Kidney epithelial cell (primary cell): Measurements from ENCODE around the gene CARD19. TPM values are rescaled to one million over a fixed set of nuclear protein-coding genes. Genes with fewer than 3 reads are reported as not detected.

ENCODE experiments used
- DNase-seq: peaks from one replicate; pipeline ENCODE4 v3.0.0-alpha.2; 2010; ENCODE audit warnings: low read depth
- H3K27me3 ChIP-seq: 2 replicates; pipeline ENCODE4 v1.6.0; 2011; ENCODE audit warnings: low read length; ENCODE audit not compliant: control insufficient read depth, insufficient read depth
- H3K36me3 ChIP-seq: 2 replicates; pipeline ENCODE4 v1.5.1; 2011; ENCODE audit warnings: low read length; ENCODE audit not compliant: control insufficient read depth, insufficient read depth
- H3K4me3 ChIP-seq: 2 replicates; pipeline ENCODE4 v1.5.1; 2011; ENCODE audit warnings: low read depth, mild to moderate bottlenecking, control low read depth, low read length
- total RNA-seq: library from RNA; depleted of rRNA; stranded (reverse); fragments of >200 nt; gene quantifications from 2 replicates; pipeline ENCODE4 v1.2.3, GENCODE V29; 2015
- TF ChIP-seq, protein P1 (sequence below): IDR thresholded peaks from 2 replicates; pipeline ENCODE4 v1.5.1; 2011; ENCODE audit warnings: mild to moderate bottlenecking, moderate library complexity, low read length, control low read depth, inconsistent platforms; ENCODE audit not compliant: insufficient read depth, poor library complexity, severe bottlenecking

The CARD19 gene
- total RNA-seq, 1 donor from 2014 or later: 32.6 TPM

DNA sequence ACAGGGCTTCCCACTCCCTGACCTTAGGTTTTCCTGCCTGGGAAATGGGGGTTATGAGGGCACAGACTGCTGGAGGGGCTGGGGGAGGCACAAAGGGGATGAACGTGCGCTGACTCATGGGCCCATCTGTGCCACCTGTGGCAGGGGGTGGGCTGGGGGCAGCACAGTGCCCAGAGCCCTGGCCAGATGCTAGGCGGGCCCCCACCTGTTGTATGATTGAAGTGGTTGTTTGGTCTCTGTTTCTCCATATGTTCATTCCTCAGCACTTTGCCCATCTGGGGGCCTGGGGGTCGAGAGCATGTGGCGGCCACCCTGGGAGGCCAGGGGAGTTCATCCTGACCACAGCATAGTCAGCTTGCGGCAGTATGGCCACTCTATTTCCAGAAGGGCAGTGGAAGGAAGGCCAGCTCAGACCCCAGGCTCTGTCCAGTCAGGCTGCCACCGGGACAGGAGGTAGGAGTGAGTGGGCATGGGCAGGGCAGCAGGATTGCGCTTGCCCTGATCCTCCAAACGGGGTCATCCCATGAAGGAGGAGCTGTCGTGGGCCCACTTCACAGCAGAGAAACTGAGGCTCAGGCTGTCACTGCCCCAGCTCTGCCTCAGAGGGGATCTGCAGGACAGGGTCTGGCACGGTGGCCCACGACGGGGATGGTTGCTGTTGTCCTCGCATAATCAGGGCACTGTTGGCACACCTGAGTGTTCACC, 38.9 kb downstream of the CARD19 start:
- TF ChIP-seq, protein P1, sequence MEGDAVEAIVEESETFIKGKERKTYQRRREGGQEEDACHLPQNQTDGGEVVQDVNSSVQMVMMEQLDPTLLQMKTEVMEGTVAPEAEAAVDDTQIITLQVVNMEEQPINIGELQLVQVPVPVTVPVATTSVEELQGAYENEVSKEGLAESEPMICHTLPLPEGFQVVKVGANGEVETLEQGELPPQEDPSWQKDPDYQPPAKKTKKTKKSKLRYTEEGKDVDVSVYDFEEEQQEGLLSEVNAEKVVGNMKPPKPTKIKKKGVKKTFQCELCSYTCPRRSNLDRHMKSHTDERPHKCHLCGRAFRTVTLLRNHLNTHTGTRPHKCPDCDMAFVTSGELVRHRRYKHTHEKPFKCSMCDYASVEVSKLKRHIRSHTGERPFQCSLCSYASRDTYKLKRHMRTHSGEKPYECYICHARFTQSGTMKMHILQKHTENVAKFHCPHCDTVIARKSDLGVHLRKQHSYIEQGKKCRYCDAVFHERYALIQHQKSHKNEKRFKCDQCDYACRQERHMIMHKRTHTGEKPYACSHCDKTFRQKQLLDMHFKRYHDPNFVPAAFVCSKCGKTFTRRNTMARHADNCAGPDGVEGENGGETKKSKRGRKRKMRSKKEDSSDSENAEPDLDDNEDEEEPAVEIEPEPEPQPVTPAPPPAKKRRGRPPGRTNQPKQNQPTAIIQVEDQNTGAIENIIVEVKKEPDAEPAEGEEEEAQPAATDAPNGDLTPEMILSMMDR: no peak
- peak overlapping the region; percentile 78 for H3K4me3 ChIP-seq
- H3K27me3 ChIP-seq: no peaks in the 10 kb centered on the region
- H3K36me3 ChIP-seq: no peaks in the 10 kb centered on the region
- no peak for DNase-seq

DNA sequence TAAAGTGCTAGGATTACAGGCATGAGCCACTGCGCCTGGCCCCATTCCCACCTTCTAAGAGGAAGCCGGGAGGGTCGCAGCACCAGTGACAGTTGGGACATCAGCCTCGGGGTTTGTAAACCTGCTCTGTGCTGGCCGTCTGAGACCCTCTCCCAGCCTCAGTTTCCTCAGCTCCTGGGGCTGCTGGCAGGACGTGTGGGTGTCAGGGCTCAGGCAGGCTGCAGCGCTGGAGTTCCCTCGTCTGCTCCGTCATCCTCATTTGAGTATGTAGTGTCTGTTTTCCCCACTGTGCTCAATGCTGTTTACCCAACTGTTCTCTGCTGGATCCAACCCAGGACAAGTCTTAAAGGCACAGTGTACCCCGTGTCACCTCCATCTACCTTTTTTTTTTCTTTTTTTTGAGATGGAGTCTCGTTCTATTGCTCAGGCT, 40.0 kb downstream of the CARD19 start:
- TF ChIP-seq, protein P1: no peak
- H3K4me3 ChIP-seq: no peak overlapping the region
- DNase-seq: no peak
- no peaks in the 10 kb centered on the region for H3K36me3 ChIP-seq
- H3K27me3 ChIP-seq: no peaks in the 10 kb centered on the region

DNA sequence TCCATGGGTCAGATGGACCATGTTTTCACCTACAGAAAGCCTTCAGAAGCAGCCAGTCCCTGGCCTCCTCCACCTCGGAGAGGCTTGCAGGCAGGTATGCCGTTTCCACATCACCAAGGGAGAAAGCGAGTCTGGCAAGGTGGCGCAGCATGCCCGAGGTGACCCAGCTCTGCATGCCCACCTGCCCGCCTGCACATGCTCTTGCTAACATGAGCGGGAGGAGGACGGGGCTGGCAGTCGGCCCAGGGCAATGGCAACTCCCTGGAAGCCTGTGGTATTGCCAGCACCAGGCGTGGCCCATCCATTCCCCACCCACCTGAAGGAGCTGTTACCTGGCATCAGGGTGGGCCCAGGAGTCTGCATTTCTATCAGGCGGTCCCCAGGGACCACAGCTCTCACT, 41.3 kb downstream of the CARD19 start:
- DNase-seq: no peak
- H3K4me3 ChIP-seq: no peak overlapping the region
- TF ChIP-seq, protein P1: no peak
- H3K36me3 ChIP-seq: no peaks in the 10 kb centered on the region
- no peaks in the 10 kb centered on the region for H3K27me3 ChIP-seq

DNA sequence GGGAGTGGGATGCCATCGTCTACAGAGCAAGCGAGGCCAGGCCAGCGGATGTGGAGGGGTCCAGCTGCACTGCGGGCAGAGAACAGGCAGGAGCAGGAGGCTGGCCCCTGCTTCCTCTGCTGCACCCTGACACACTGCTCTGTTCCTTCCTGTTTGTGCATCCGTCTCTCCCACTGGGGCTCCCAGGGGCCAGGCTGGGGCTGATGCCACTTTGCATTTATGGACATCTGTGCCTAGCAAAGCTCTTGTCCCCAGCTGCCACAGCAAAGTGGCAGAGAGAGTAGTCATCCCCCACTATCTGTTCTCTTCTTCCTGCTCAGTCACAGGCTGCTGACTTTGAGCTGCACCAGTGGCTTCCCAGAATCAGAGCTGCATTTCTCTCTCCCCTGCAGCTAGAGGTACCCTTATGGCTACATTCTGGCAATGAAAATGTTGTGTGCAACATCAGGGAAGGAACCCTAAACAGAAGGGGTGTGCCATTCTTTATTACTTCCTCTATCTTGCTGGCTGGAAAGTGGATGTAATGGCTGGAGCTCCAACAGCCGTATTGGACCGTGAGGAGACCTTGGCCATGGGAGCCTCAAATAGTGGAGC, 42.3 kb downstream of the CARD19 start:
- Histone ChIP-seq H3K27me3 (no peaks in the 10 kb centered on the region), H3K36me3 (no peaks in the 10 kb centered on the region), H3K4me3 (no peak overlapping the region)
- no peak for DNase-seq
- TF ChIP-seq, protein P1: no peak

DNA sequence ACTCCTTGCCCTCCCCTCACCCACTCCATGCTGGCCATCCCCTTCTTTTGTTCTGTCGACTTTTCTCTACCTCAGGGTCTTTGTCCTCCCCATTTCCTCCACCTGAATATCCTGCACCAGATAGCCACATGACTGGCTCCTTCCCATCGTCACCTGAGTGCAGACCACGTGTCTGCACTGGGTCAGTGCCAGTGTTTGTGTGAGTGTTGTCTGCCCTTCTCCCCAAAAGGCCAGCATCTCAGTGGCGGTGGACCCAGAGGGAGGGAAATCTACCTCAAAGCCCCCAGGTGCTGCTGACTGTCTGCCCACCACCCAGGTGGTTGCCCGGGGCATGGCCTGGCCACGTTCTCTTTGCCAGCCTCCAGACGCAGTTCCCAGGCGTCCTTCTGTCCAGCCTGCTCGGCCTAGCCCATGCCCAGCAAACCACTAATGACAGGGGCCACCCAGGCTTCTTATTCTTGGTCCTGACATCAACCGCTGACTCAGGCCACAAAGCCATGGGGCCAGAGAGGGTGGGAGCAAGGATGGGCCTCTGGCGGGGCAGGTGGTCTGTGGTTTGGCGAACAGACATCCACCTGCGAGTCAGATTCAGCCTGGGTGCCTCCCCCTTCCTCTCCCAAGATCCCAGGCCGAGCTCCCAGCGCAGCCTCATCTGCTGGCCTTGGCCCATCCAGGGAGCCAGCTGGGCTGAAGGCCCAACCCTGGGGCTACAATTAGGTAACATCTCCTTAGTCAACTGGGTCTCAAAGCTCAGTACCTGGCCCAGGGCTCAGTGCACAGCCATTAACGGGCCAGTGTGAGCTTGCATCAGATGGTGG, 43.6 kb downstream of the CARD19 start:
- Histone ChIP-seq H3K36me3 (no peaks in the 10 kb centered on the region), H3K4me3 (no peak overlapping the region), H3K27me3 (no peaks in the 10 kb centered on the region)
- TF ChIP-seq, protein P1: no peak
- no peak for DNase-seq
